ENCODE data around the gene WWOX.

WWOX gene

DNA sequence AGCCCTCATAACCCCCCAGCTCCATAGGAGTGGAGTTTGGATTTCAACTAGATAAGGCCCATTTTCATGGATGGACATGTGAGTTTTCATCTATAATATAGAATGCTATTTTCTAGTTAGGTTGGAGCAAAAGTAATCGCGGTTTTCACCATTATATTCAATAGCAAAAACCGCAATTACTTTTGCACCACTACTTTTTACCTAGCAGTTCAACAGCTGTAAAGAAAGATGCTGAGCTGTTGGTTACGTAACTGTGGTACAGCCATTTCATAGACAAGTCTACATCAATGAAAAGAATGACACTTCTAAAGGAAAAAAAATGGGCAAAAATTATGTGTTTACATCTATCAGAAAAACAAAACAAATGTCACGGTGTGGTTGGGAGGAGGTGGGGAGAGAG is 993.4 kb downstream of the WWOX start:
- no peak for TF ChIP-seq POLR2AphosphoS5 (IDR thresholded peaks at IDR 0.05; ENCODE audit: low read depth, low read length)

DNA sequence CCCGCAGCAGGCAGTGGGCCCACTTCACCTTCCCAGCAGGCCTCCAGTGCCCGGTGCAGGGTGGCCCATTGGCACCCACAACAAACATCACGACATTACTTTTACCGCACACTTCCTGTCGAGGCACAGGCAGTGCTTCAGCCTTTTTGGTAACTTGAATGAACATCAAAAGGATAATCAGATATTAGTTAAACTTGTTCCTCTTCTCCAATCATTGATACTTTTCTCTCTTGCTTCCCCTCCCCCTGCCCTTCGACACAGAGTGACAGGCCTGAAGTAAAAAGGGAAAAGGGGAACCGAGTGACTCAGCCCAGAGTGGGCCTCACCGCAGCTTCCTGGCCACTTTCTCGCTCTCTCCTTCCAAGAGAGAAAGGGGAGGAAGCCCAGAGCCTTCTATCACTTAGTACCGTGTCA is 994.1 kb downstream of the WWOX start:
- TF ChIP-seq, protein P1, sequence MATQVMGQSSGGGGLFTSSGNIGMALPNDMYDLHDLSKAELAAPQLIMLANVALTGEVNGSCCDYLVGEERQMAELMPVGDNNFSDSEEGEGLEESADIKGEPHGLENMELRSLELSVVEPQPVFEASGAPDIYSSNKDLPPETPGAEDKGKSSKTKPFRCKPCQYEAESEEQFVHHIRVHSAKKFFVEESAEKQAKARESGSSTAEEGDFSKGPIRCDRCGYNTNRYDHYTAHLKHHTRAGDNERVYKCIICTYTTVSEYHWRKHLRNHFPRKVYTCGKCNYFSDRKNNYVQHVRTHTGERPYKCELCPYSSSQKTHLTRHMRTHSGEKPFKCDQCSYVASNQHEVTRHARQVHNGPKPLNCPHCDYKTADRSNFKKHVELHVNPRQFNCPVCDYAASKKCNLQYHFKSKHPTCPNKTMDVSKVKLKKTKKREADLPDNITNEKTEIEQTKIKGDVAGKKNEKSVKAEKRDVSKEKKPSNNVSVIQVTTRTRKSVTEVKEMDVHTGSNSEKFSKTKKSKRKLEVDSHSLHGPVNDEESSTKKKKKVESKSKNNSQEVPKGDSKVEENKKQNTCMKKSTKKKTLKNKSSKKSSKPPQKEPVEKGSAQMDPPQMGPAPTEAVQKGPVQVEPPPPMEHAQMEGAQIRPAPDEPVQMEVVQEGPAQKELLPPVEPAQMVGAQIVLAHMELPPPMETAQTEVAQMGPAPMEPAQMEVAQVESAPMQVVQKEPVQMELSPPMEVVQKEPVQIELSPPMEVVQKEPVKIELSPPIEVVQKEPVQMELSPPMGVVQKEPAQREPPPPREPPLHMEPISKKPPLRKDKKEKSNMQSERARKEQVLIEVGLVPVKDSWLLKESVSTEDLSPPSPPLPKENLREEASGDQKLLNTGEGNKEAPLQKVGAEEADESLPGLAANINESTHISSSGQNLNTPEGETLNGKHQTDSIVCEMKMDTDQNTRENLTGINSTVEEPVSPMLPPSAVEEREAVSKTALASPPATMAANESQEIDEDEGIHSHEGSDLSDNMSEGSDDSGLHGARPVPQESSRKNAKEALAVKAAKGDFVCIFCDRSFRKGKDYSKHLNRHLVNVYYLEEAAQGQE (IDR thresholded peaks at IDR 0.05; ENCODE audit: insufficient read depth in 1 of 2, low read depth in 2 of 2, low read length in 2 of 2), result no peak
- TF ChIP-seq POLR2AphosphoS5 (IDR thresholded peaks at IDR 0.05; ENCODE audit: low read depth, low read length) (no peak), FOXP2 (optimal IDR thresholded peaks at IDR 0.05; ENCODE audit: borderline replicate concordance, extremely low read depth, extremely low read length, insufficient read depth) (no peak), SIN3A (IDR thresholded peaks at IDR 0.05; ENCODE audit: borderline replicate concordance, insufficient read depth, low read length) (no peak), TAF1 (IDR thresholded peaks at IDR 0.05; ENCODE audit: borderline replicate concordance, insufficient read depth, low read length) (no peak)

DNA sequence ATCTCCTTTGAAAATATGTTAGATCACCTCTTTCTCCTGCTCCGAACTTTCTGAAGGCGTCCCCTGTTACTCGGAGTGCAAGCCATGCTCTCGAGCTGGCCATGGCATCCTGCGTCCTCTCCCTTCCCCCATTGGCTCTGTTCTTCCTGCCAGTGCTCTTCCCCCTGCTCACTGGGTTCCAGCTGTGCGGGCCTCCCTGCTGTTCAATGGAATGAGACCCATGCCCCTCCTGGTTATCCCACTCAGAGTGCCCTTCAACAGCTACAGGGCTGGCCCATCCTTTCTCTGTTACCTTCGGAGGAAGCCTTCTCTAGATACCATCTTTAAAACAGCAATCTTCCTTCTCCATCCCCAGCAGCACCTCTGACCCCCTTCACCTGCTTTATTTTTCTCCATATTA is 996.8 kb downstream of the WWOX start:
- TF ChIP-seq, protein P1 (IDR thresholded peaks at IDR 0.05; ENCODE audit: insufficient read depth in 1 of 2, low read depth in 2 of 2, low read length in 2 of 2), result no peak
- no peak for TF ChIP-seq SIN3A (IDR thresholded peaks at IDR 0.05; ENCODE audit: borderline replicate concordance, insufficient read depth, low read length)
- TF ChIP-seq POLR2AphosphoS5 (IDR thresholded peaks at IDR 0.05; ENCODE audit: low read depth, low read length), result no peak
- TF ChIP-seq FOXP2 (optimal IDR thresholded peaks at IDR 0.05; ENCODE audit: borderline replicate concordance, extremely low read depth, extremely low read length, insufficient read depth), result no peak
- TF ChIP-seq TAF1 (IDR thresholded peaks at IDR 0.05; ENCODE audit: borderline replicate concordance, insufficient read depth, low read length), result no peak

DNA sequence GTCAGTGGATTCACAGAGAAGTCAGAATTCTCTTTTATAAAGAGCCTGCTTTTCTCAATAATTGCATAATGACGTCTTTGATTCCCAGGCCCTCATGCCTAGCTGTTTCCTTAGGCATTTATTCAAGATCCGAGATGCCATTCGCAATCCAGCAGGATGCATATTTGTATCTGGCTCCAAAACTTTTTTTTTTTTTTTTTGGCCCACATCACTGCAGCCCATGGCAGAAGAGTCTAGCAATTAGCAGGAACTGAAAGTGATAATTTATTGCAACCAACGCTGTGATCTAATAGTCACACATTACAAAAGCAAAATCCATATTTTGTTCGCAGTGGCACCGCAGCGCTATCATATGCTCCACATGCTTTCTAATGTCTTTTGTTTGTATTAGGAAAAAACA is 997.7 kb downstream of the WWOX start:
- TF ChIP-seq, protein P1 (IDR thresholded peaks at IDR 0.05; ENCODE audit: insufficient read depth in 1 of 2, low read depth in 2 of 2, low read length in 2 of 2), result no peak
- TF ChIP-seq FOXP2 (optimal IDR thresholded peaks at IDR 0.05; ENCODE audit: borderline replicate concordance, extremely low read depth, extremely low read length, insufficient read depth) (no peak), POLR2AphosphoS5 (IDR thresholded peaks at IDR 0.05; ENCODE audit: low read depth, low read length) (no peak), SIN3A (IDR thresholded peaks at IDR 0.05; ENCODE audit: borderline replicate concordance, insufficient read depth, low read length) (no peak), TAF1 (IDR thresholded peaks at IDR 0.05; ENCODE audit: borderline replicate concordance, insufficient read depth, low read length) (no peak)

DNA sequence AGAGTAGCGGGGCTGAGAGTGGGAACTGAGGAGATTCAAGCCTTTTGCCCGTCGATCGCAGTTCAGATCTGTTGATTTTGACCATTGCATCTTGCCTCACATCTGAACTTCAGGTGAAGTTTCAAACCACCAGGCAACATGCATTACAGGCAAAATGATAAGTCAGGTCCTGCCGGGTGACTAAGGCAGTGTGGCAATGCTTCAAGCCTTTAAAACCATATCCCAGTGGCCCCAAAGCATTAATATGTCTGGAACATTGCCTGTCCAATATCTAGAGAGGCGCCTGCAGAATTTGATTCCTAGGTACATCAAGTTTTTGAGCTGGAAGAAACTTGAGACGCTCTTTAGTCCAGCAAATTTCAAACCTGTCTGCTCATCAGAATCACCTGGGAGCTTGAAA is 998.3 kb downstream of the WWOX start:
- TF ChIP-seq TAF1 (IDR thresholded peaks at IDR 0.05; ENCODE audit: borderline replicate concordance, insufficient read depth, low read length) (no peak), POLR2AphosphoS5 (IDR thresholded peaks at IDR 0.05; ENCODE audit: low read depth, low read length) (no peak), SIN3A (IDR thresholded peaks at IDR 0.05; ENCODE audit: borderline replicate concordance, insufficient read depth, low read length) (no peak), FOXP2 (optimal IDR thresholded peaks at IDR 0.05; ENCODE audit: borderline replicate concordance, extremely low read depth, extremely low read length, insufficient read depth) (no peak)
- TF ChIP-seq, protein P1 (IDR thresholded peaks at IDR 0.05; ENCODE audit: insufficient read depth in 1 of 2, low read depth in 2 of 2, low read length in 2 of 2), result no peak
